A549 (cell line): ENCODE data around the gene PPY.

ENCODE experiments used
- CBX8 ChIP-seq: fragments of 200-600 bp; sonication (generic); IDR thresholded peaks from 2 replicates; pipeline ENCODE4 v1.6.1; 2016
- POLR2A ChIP-seq: IDR thresholded peaks from 2 replicates; pipeline ENCODE4 v1.6.1; 2012; ENCODE audit warnings: mild to moderate bottlenecking, low read length
- TF ChIP-seq, protein P1 (sequence below): IDR thresholded peaks from 2 replicates; pipeline ENCODE4 v1.6.1; 2012; ENCODE audit warnings: low read depth, borderline replicate concordance
- TF ChIP-seq, protein P2 (sequence below): fragments of >200 bp; sonication (Bioruptor Twin); formaldehyde crosslinking; IDR thresholded peaks from 3 replicates; pipeline ENCODE4 v1.6.1; 2016

DNA sequence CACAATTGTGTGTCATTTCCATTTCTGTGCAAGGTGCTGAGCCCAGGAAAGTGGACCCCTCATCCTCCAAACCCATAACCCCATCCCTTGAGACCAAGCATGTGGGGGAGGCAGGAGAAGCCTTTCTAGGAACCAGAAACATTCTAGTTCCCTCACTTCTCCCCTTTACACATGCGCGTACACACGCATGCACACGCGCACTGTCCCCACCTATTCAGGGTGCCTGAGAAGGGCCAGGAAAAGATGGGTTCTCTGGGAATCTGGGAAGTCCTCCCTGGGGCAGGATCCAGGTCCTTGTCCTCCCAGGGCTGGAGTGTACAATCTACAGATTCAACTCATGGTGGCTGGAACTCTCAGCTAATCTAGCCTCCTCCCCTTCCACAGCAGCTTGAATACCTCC, 2.4 kb downstream of the PPY start:
- no peak for TF ChIP-seq POLR2A
- TF ChIP-seq, protein P1, sequence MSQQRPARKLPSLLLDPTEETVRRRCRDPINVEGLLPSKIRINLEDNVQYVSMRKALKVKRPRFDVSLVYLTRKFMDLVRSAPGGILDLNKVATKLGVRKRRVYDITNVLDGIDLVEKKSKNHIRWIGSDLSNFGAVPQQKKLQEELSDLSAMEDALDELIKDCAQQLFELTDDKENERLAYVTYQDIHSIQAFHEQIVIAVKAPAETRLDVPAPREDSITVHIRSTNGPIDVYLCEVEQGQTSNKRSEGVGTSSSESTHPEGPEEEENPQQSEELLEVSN, result no peak
- TF ChIP-seq, protein P2, sequence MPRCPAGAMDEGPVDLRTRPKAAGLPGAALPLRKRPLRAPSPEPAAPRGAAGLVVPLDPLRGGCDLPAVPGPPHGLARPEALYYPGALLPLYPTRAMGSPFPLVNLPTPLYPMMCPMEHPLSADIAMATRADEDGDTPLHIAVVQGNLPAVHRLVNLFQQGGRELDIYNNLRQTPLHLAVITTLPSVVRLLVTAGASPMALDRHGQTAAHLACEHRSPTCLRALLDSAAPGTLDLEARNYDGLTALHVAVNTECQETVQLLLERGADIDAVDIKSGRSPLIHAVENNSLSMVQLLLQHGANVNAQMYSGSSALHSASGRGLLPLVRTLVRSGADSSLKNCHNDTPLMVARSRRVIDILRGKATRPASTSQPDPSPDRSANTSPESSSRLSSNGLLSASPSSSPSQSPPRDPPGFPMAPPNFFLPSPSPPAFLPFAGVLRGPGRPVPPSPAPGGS, result no peak
- no peak for TF ChIP-seq CBX8
